HG02763 (cell line): ENCODE measurements around the gene ARHGEF33.
"Not testable (repeated sequence)": the region's sequence is repeated elsewhere in the genome, so short reads cannot be mapped to it uniquely, and the experiment has no call there.

Experiments
- ATAC-seq: cut with Tn5 transposase; IDR thresholded peaks from one replicate; pipeline ENCODE4 v1.9.1; 2021; ENCODE audit warnings: mild to moderate bottlenecking, moderate library complexity; ENCODE audit not compliant: unreplicated experiment

ARHGEF33 gene

DNA sequence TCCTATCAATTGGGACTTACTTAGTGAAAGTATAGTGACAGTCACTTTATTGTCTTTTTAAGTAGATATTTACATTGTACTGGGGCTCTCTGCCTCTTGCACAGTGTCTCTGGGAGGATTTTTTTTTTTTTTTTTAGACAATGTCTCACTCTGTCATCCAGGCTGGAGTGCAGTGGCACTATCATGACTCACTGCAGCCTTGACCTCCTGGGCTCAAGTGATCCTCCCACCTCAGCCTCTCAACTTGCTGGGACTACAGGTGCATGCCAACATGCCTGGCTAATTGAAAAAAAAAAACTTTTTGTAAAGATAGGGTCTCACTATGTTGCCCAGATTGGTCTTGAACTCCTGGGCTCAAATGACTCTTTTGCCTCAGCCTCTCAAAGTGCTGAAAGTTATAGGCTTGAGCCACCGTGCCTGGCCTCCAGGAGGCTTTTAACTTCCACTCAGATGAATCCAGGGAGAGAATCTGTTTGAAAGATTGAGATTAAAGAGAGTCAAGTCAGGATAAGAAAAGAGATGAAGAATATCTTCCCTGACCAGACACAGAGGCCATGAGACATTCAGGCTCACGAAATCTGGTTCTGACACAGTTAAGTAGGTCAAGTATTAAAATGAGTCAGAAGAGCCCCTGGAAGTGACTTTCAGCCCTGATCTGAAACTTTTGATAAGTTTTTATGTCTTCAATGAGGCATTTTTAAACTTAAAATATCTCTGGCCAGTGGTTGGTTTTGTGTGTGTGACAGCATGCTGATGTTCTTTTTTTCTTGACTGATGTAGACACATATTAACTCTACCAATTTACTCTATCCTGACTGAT, 18.3 kb downstream of the ARHGEF33 start:
- peak; percentile 75 for ATAC-seq

DNA sequence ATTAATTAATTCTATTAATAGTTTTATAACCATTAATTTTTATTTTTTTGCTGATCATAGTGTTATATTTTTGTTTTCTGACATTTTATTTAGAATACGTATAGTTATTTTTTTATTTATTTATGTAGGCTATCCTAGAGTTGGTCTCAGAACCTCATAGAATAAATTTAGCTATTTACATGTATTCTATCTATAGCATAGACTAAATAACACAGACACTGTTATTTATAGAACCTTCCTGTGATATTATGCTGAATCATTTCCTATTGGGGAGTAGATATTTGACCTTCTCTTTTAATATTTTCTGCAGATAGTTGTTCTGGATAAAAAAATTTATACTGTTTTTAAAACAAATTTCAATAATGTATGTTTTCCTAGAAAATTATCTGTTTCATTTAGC, 20.2 kb downstream of the ARHGEF33 start:
- no peak for ATAC-seq

DNA sequence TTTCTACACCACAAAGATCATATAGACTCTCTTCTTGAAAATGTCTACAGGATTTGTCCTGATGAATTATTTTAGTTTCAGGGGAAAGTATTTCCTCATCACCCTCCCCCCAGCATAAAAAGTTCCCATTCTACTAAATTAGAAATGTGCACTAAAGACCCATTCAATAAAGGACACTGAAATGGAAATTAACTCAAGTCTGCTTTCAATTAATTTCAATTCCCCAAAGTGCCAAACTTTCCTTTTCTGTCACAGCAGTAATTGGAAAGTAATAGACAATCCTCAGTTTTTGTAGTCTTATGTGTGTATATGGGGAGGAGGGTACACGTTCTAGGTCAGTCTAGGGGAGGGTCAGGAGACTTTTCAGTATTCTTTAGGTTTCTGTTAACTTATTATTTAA, 21.5 kb downstream of the ARHGEF33 start:
- ATAC-seq: no peak

GRCh38 chr2:38912619-38913018, 22.9 kb downstream of the ARHGEF33 start:
- ATAC-seq: no peak

DNA sequence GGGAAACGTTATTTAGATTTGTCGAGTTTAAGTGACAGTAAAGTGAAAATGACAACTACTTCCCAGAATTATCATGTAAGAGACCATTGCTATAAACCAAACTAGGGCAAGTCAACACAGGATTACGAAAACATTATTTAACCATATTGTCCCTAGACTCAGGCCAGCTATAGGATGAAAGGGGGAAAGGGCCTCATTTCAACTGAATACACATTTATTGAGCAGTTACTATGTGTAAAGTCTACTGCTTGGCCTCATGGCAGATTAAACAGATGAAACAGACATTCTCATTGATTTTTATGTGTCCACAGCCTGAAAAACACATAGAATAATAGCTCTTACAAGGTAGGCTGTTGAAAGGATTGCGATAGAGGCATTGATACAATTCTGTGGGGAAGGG, 32.7 kb downstream of the ARHGEF33 start:
- ATAC-seq: no peak

DNA sequence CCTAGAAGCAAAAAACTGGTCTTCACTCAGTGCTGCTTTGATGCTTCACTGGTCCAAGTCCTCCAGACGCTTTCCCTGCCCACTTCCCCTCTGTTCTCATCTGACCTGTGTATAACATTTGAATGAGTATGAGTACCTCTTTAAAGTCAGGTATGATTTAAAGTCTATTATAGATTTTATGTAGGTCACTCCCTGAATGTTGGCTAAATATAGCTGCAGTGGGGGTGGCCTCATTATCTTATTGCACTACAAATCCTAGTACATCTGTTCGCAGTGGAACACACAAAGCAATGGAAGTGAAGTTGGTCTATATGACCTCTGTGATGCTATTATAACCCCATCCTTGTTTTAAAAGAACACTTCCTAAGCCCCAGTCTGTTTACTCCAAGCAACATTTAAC, 33.2 kb downstream of the ARHGEF33 start:
- ATAC-seq: no peak

GRCh38 chr2:38925982-38926381, 36.3 kb downstream of the ARHGEF33 start:
- no peak for ATAC-seq

DNA sequence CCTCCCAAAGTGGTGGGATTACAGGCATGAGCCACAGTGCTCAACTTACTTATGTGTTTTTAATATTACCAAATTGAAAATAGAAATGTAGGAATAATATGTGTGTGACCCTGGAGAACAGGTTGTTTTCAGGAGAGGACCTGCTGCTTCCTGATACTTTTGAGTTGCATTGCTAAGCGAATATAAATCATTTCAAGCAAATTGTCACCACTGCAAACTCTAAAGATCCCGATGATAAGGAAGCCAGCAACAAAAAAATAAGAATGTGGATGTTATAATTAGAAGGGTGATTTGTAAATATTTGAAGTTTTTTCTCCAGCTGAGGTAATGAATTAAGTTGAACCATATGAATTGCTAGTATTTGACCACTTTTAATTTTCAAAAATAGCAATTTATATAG, 40.9 kb downstream of the ARHGEF33 start:
- ATAC-seq: no peak

GRCh38 chr2:38932586-38932985, 42.9 kb downstream of the ARHGEF33 start:
- no peak for ATAC-seq

DNA sequence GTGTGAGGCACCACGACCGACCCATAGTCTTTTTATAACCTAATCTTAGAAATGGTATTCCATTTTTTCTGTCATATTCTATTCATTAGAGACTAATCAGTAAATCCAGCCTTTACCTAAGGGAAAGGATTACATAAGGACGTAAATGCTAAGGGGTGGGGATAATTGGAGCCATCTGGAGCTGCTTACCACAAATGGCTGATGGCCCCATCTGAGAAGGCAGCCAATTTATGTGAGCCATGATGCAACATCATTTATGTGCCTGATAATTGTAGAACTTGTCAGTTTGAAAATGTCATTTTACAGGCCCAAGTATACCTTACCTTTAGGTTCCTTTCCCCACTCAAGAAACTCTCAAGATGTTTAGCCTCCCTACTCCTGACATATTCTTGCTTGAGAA, 44.0 kb downstream of the ARHGEF33 start:
- no peak for ATAC-seq

- ATAC-seq: no peak
These were observed 45.1 kb downstream of the ARHGEF33 start for GRCh38 chr2:38934742-38935141.

- no peak for ATAC-seq
These were observed 46.0 kb downstream of the ARHGEF33 start for GRCh38 chr2:38935568-38936172.

- ATAC-seq: not testable (repeated sequence)
These were observed 46.8 kb downstream of the ARHGEF33 start for GRCh38 chr2:38936516-38936915.

DNA sequence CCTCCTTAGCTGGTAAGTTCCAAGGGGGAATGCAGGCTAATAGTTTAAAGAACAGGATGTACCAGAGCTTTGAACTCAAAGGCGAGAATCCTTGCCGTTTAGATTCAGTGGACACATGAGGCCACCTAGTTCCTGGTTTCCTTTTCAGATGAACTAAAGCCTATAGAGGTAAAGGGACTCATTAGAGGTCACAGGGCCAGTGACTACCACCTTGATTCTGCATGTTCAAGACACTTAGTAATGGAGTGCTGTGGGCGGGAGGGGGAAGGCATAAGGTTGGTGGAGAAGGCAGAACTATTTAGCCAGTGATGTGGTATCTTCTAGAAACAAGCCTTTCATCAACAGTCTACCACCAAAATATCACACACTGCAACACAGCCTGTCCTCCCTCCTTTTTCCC, 47.9 kb downstream of the ARHGEF33 start:
- no peak for ATAC-seq

GRCh38 chr2:38940746-38941145, 51.1 kb downstream of the ARHGEF33 start:
- ATAC-seq: no peak

DNA sequence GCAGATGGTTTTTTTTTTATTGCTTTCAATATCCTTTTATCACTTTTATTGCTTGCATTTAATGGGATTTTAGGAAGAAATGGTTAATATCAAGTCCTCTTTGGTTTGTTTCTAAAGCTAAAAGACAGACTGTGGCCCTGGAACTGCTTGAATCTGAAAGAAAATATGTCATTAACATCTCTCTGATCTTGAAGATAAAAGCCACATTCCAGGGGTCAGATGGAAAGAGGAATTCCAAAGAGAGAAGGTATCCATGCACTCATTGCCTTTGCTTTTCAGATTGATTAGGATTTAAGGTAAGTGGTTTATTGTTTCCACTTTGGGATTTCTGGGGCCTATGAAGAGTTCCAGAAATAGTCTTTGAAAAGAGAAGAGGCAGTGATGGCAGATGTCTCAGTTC, 54.1 kb downstream of the ARHGEF33 start:
- ATAC-seq: no peak

- no peak for ATAC-seq
These were observed 55.7 kb downstream of the ARHGEF33 start for GRCh38 chr2:38945372-38945771.

- ATAC-seq: no peak
These were observed 56.2 kb downstream of the ARHGEF33 start for GRCh38 chr2:38945911-38946310.

GRCh38 chr2:38947241-38948239, 57.9 kb downstream of the ARHGEF33 start:
- peak; percentile 42 for ATAC-seq

DNA sequence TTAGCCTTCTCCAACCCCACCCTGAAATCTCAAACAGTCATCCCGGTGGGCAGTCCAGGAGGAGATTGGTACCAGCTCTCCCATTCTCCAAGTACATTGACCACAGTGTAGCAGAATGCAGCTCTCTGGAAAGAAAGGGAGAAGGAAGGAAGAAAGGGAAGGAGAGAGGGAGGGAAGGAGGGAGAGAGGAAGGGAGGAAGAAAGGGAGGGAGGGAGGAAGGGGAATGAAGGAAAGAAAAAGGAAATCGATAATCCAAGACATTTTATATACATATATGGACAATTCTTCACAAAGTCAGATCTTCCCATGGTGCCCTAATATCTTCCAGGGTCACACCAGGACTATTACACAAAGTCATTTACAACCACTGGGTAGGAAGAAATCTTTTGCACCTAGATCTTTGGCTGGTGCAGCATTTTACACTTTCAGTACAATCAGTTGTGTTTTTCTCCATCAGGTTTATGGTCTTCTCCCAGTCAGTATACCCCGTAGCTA, 58.8 kb downstream of the ARHGEF33 start:
- ATAC-seq: no peak

- ATAC-seq: no peak
These were observed 59.3 kb downstream of the ARHGEF33 start for GRCh38 chr2:38948995-38949394.
